Panc1 (cell line): ENCODE measurements around the gene CLBA1.

Experiments used
- POLR2AphosphoS5 ChIP-seq: IDR thresholded peaks from 2 replicates; pipeline ENCODE4 v1.6.1; 2012; ENCODE audit warnings: mild to moderate bottlenecking, low read depth, low read length, moderate library complexity
- SIN3A ChIP-seq: IDR thresholded peaks from 2 replicates; pipeline ENCODE4 v1.6.1; 2012; ENCODE audit warnings: low read depth, mild to moderate bottlenecking, low read length, moderate library complexity, borderline replicate concordance; ENCODE audit not compliant: insufficient read depth
- TCF7L2 ChIP-seq: IDR thresholded peaks from 2 replicates; pipeline ENCODE4 v1.6.1; 2011; ENCODE audit warnings: mild to moderate bottlenecking, low read depth, low read length, inconsistent platforms
- TF ChIP-seq, protein P1 (sequence below): fragments of 450-650 bp; IDR thresholded peaks from 2 replicates; pipeline ENCODE4 v1.5.1; 2017; ENCODE audit warnings: mild to moderate bottlenecking

DNA sequence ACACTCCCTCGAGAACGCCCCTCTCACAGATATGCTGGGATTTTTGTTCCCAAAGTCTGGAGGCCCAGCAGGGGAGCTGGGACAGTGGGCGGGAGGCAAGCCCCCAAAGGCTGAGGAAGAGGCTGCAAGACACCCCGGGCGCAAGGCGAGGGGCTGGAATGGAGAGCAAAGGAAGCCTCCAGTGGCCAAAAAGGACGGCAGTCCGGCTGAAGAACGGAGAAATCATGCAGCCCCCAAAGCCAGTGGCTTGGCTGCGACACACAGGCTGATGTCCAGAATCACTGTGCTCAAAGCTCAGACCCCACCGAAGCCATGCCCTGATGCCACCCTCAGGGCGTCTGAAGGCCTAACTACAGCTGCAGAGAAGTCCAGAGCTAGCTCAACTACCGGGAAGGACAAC lies 10.9 kb downstream of the CLBA1 start:
- TF ChIP-seq, protein P1, sequence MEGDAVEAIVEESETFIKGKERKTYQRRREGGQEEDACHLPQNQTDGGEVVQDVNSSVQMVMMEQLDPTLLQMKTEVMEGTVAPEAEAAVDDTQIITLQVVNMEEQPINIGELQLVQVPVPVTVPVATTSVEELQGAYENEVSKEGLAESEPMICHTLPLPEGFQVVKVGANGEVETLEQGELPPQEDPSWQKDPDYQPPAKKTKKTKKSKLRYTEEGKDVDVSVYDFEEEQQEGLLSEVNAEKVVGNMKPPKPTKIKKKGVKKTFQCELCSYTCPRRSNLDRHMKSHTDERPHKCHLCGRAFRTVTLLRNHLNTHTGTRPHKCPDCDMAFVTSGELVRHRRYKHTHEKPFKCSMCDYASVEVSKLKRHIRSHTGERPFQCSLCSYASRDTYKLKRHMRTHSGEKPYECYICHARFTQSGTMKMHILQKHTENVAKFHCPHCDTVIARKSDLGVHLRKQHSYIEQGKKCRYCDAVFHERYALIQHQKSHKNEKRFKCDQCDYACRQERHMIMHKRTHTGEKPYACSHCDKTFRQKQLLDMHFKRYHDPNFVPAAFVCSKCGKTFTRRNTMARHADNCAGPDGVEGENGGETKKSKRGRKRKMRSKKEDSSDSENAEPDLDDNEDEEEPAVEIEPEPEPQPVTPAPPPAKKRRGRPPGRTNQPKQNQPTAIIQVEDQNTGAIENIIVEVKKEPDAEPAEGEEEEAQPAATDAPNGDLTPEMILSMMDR: no peak
- no peak for TF ChIP-seq POLR2AphosphoS5
- no peak for TF ChIP-seq TCF7L2
- no peak for TF ChIP-seq SIN3A
